Measurements from ENCODE around the gene OR8B4. TPM values are rescaled to one million over a fixed set of nuclear protein-coding genes. Genes with fewer than 3 reads are reported as not detected.

The OR8B4 gene
- total RNA-seq, 1 donor from 2014 or later: not detected

- Mint-ChIP-seq H3K4me3 (no peak overlapping the region), H3K27me3 (peaks cover 30% of the 10 kb centered on the region), H3K36me3 (no peaks in the 10 kb centered on the region), H3K27ac (no peak overlapping the region), H3K4me1 (ENCODE audit: unreplicated experiment) (no peaks in the 10 kb centered on the region), H3K9me3 (no peaks in the 10 kb centered on the region)
- no peak for DNase-seq (ENCODE audit: extremely low spot score, unreplicated experiment)
- TF ChIP-seq, protein P1, sequence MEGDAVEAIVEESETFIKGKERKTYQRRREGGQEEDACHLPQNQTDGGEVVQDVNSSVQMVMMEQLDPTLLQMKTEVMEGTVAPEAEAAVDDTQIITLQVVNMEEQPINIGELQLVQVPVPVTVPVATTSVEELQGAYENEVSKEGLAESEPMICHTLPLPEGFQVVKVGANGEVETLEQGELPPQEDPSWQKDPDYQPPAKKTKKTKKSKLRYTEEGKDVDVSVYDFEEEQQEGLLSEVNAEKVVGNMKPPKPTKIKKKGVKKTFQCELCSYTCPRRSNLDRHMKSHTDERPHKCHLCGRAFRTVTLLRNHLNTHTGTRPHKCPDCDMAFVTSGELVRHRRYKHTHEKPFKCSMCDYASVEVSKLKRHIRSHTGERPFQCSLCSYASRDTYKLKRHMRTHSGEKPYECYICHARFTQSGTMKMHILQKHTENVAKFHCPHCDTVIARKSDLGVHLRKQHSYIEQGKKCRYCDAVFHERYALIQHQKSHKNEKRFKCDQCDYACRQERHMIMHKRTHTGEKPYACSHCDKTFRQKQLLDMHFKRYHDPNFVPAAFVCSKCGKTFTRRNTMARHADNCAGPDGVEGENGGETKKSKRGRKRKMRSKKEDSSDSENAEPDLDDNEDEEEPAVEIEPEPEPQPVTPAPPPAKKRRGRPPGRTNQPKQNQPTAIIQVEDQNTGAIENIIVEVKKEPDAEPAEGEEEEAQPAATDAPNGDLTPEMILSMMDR (conservative IDR thresholded peaks at IDR 0.05): no peak
Measured at GRCh38 chr11:124440608-124441007, 15.9 kb upstream of the OR8B4 start.

GRCh38 chr11:124434699-124435098 is 10.0 kb upstream of the OR8B4 start:
- TF ChIP-seq, protein P1 (conservative IDR thresholded peaks at IDR 0.05): no peak
- no peaks in the 10 kb centered on the region for H3K36me3 Mint-ChIP-seq
- no peak for DNase-seq (ENCODE audit: extremely low spot score, unreplicated experiment)
- no peaks in the 10 kb centered on the region for H3K4me1 Mint-ChIP-seq (ENCODE audit: unreplicated experiment)
- H3K9me3 Mint-ChIP-seq: peaks cover 1% of the 10 kb centered on the region
- H3K27me3 Mint-ChIP-seq: peaks cover 17% of the 10 kb centered on the region
- H3K4me3 Mint-ChIP-seq: no peak overlapping the region
- no peak overlapping the region for H3K27ac Mint-ChIP-seq

GRCh38 chr11:124429599-124429998 is 4.9 kb upstream of the OR8B4 start:
- no peak overlapping the region for H3K4me3 Mint-ChIP-seq
- no peak for DNase-seq (ENCODE audit: extremely low spot score, unreplicated experiment)
- peaks cover 7% of the 10 kb centered on the region for H3K9me3 Mint-ChIP-seq
- TF ChIP-seq, protein P1 (conservative IDR thresholded peaks at IDR 0.05): no peak
- no peaks in the 10 kb centered on the region for H3K4me1 Mint-ChIP-seq (ENCODE audit: unreplicated experiment)
- H3K36me3 Mint-ChIP-seq: no peaks in the 10 kb centered on the region
- no peak overlapping the region for H3K27ac Mint-ChIP-seq
- no peaks in the 10 kb centered on the region for H3K27me3 Mint-ChIP-seq

DNA sequence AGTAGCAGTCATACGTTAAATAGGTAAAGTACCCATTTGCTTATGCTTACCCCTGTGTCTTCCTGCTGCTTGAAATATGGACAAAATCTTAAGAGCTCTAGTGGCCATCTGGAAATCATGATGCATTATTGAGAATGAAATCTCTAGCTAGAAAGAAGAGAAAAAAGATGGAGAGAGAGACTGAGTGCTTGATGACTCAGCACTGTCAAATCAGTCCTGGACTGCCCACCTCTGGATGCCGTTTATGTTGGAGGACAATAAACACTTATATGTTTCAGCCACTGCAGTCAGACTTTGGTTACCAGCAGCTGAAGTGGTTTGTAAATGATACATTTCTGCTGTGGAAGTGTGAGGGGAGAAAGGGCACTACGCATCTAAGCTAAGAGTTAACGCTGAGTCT is 3.6 kb downstream of the OR8B4 start:
- Mint-ChIP-seq H3K36me3 (no peaks in the 10 kb centered on the region), H3K4me3 (no peak overlapping the region), H3K4me1 (ENCODE audit: unreplicated experiment) (no peaks in the 10 kb centered on the region), H3K27ac (no peak overlapping the region), H3K27me3 (no peaks in the 10 kb centered on the region), H3K9me3 (no peaks in the 10 kb centered on the region)
- DNase-seq (ENCODE audit: extremely low spot score, unreplicated experiment): no peak
- TF ChIP-seq, protein P1 (conservative IDR thresholded peaks at IDR 0.05): no peak

GRCh38 chr11:124415356-124415923 is 9.2 kb downstream of the OR8B4 start:
- Mint-ChIP-seq H3K9me3 (no peaks in the 10 kb centered on the region), H3K27me3 (peaks cover 29% of the 10 kb centered on the region), H3K36me3 (no peaks in the 10 kb centered on the region), H3K4me1 (ENCODE audit: unreplicated experiment) (no peaks in the 10 kb centered on the region), H3K4me3 (no peak overlapping the region), H3K27ac (no peak overlapping the region)
- TF ChIP-seq, protein P1 (conservative IDR thresholded peaks at IDR 0.05): peak; percentile 82
- DNase-seq (ENCODE audit: extremely low spot score, unreplicated experiment): no peak

DNA sequence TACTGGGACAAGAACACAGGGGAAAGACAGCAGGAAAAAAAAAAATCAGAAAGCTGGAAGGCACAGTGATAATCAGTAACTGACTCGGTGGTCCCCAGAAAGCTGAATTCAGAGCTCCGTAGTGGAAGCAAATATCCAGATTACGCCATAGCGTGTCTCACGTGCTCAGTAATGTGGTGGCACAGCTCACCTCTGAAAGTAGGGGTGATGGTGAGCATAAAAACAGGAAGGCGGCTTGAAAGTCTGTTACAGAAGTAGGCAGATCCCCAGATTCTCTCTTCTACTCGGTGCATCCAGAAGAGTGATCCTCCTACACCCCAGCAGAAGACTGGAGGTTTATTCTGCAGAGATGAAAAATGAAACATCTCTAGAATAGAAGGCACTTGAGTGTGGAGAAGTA is 14.8 kb downstream of the OR8B4 start:
- H3K36me3 Mint-ChIP-seq: no peaks in the 10 kb centered on the region
- no peak for DNase-seq (ENCODE audit: extremely low spot score, unreplicated experiment)
- TF ChIP-seq, protein P1 (conservative IDR thresholded peaks at IDR 0.05): no peak
- H3K4me1 Mint-ChIP-seq (ENCODE audit: unreplicated experiment): no peaks in the 10 kb centered on the region
- no peak overlapping the region for H3K4me3 Mint-ChIP-seq
- H3K27ac Mint-ChIP-seq: no peak overlapping the region
- no peaks in the 10 kb centered on the region for H3K9me3 Mint-ChIP-seq
- peaks cover 57% of the 10 kb centered on the region for H3K27me3 Mint-ChIP-seq

Data from type B pancreatic cell (in vitro differentiated cells).